Measurements from ENCODE around the gene ZNF821. TPM values are rescaled to one million over a fixed set of nuclear protein-coding genes. Genes with fewer than 3 reads are reported as not detected.

Gene ZNF821
- total and polyA plus RNA-seq, 10 of the 15 experiments (the other 5 are each of a cell fraction or from before 2014, with no cell fraction given): 0.82 to 9.9 (median 6.8) TPM

GRCh38 chr16:71883849-71884638 lies at the start of gene ZNF821 (continued):
- TF ChIP-seq BACH1 (IDR thresholded peaks at IDR 0.05; ENCODE audit: borderline replicate concordance) (no peak), RUNX3 (IDR thresholded peaks at IDR 0.05; ENCODE audit: low read length) (peak; percentile 89), LARP7 (IDR thresholded peaks at IDR 0.05) (peak; percentile 95), BMI1 (IDR thresholded peaks at IDR 0.05; ENCODE audit: borderline replicate concordance) (no peak), CHD4 (IDR thresholded peaks at IDR 0.05) (no peak), ZSCAN29 (IDR thresholded peaks at IDR 0.05) (0 out of 2 replicates have a peak, but pooled peaks have one; percentile 9), KAT2A (conservative IDR thresholded peaks at IDR 0.05; ENCODE audit: control insufficient read depth, low read depth, low read length) (no peak), SREBF2 (IDR thresholded peaks at IDR 0.05; ENCODE audit: low read length) (no peak), FOS (IDR thresholded peaks at IDR 0.05; ENCODE audit: borderline replicate concordance, extremely low read depth, insufficient read length) (no peak), ATF2 (IDR thresholded peaks at IDR 0.05; ENCODE audit: low read length) (no peak), ZNF622 (IDR thresholded peaks at IDR 0.05) (no peak), HDGF (IDR thresholded peaks at IDR 0.05) (peak; percentile 44; the same call in 1 of the 2 replicates), SREBF1 (IDR thresholded peaks at IDR 0.05; ENCODE audit: low read length) (no peak), SUPT20H (IDR thresholded peaks at IDR 0.05; ENCODE audit: borderline replicate concordance, control insufficient read depth, low read depth, low read length) (no peak), NFIC (IDR thresholded peaks at IDR 0.05; ENCODE audit: low read depth, low read length) (no peak), CBFB (IDR thresholded peaks at IDR 0.05; ENCODE audit: low read depth) (peak; percentile 67), IKZF1 (conservative IDR thresholded peaks at IDR 0.05) (peak; percentile 65; the same call in 1 of the 2 replicates), CREB1 (IDR thresholded peaks at IDR 0.05; ENCODE audit: low read depth) (no peak), ZBTB4 (CRISPR knock-in tag; IDR thresholded peaks at IDR 0.05) (no peak), SIN3A (IDR thresholded peaks at IDR 0.05; ENCODE audit: low read depth, low read length) (no peak), JUNB (IDR thresholded peaks at IDR 0.05) (no peak)
- TF ChIP-seq, protein P1, sequence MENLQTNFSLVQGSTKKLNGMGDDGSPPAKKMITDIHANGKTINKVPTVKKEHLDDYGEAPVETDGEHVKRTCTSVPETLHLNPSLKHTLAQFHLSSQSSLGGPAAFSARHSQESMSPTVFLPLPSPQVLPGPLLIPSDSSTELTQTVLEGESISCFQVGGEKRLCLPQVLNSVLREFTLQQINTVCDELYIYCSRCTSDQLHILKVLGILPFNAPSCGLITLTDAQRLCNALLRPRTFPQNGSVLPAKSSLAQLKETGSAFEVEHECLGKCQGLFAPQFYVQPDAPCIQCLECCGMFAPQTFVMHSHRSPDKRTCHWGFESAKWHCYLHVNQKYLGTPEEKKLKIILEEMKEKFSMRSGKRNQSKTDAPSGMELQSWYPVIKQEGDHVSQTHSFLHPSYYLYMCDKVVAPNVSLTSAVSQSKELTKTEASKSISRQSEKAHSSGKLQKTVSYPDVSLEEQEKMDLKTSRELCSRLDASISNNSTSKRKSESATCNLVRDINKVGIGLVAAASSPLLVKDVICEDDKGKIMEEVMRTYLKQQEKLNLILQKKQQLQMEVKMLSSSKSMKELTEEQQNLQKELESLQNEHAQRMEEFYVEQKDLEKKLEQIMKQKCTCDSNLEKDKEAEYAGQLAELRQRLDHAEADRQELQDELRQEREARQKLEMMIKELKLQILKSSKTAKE (IDR thresholded peaks at IDR 0.05; ENCODE audit: low read depth, poor library complexity, severe bottlenecking): no peak
- TF ChIP-seq, protein P2, sequence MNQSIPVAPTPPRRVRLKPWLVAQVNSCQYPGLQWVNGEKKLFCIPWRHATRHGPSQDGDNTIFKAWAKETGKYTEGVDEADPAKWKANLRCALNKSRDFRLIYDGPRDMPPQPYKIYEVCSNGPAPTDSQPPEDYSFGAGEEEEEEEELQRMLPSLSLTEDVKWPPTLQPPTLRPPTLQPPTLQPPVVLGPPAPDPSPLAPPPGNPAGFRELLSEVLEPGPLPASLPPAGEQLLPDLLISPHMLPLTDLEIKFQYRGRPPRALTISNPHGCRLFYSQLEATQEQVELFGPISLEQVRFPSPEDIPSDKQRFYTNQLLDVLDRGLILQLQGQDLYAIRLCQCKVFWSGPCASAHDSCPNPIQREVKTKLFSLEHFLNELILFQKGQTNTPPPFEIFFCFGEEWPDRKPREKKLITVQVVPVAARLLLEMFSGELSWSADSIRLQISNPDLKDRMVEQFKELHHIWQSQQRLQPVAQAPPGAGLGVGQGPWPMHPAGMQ (IDR thresholded peaks at IDR 0.05; ENCODE audit: borderline replicate concordance): peak; percentile 69; the same call in 1 of the 2 replicates

All from GM12878 (cell line).